GM04504 (cell line): ENCODE data around the gene MARCOL.

ENCODE experiments used
- DNase-seq: peaks from one replicate; pipeline ENCODE4 v3.0.0-alpha.2; 2012; ENCODE audit warnings: low read depth

The MARCOL gene

GRCh38 chr5:148238418-148238794 lies at the start of gene MARCOL:
MARCOL (plus strand) TSS chr5:148238525; CDS start chr5:148238598, 73 bp downstream.
- DNase-seq: no peak

GRCh38 chr5:148191010-148191409 lies 47.3 kb upstream of the MARCOL start:
- DNase-seq: no peak

- no peak for DNase-seq
These were observed 45.1 kb upstream of the MARCOL start for GRCh38 chr5:148193202-148193601.

GRCh38 chr5:148201151-148201550 lies 37.2 kb upstream of the MARCOL start:
- no peak for DNase-seq

GRCh38 chr5:148202531-148203203 lies 35.7 kb upstream of the MARCOL start, which contains the start of gene SPINK6:
SPINK6 (plus strand) TSS chr5:148203042; CDS start chr5:148203097, 55 bp downstream.
- no peak for DNase-seq

GRCh38 chr5:148205044-148205806 lies 33.1 kb upstream of the MARCOL start:
- DNase-seq: no peak

GRCh38 chr5:148205865-148206264 lies 32.5 kb upstream of the MARCOL start:
- no peak for DNase-seq

- no peak for DNase-seq
These were observed 31.7 kb upstream of the MARCOL start for GRCh38 chr5:148206620-148207019.

GRCh38 chr5:148208226-148208625 lies 30.1 kb upstream of the MARCOL start:
- DNase-seq: no peak

GRCh38 chr5:148209151-148209770 lies 29.1 kb upstream of the MARCOL start:
- DNase-seq: no peak

- no peak for DNase-seq
These were observed 23.6 kb upstream of the MARCOL start for GRCh38 chr5:148214665-148215185.

GRCh38 chr5:148221508-148221907 lies 16.8 kb upstream of the MARCOL start:
- no peak for DNase-seq

GRCh38 chr5:148224117-148224742 lies 14.1 kb upstream of the MARCOL start:
- DNase-seq: peak; percentile 19

GRCh38 chr5:148228392-148228984 lies 9.8 kb upstream of the MARCOL start:
- DNase-seq: no peak

GRCh38 chr5:148229840-148230239 lies 8.5 kb upstream of the MARCOL start:
- DNase-seq: no peak

GRCh38 chr5:148230240-148230639 lies 8.1 kb upstream of the MARCOL start:
- no peak for DNase-seq

- DNase-seq: no peak
These were observed 424 bp upstream of the MARCOL start for GRCh38 chr5:148237785-148238417.

- no peak for DNase-seq
These were observed 10.6 kb downstream of the MARCOL start for GRCh38 chr5:148248894-148249293.

- no peak for DNase-seq
These were observed 17.1 kb downstream of the MARCOL start for GRCh38 chr5:148255456-148255855.

GRCh38 chr5:148259288-148259687 lies 21.0 kb downstream of the MARCOL start:
- DNase-seq: no peak

GRCh38 chr5:148261221-148261620 lies 22.9 kb downstream of the MARCOL start:
- DNase-seq: no peak
